ENCODE measurements around the gene ALDH1A2.

- TF ChIP-seq CTCF (IDR thresholded peaks at IDR 0.05) (no peak), POLR2A (IDR thresholded peaks at IDR 0.05) (no peak), EP300 (IDR thresholded peaks at IDR 0.05) (no peak)
These were observed 161.9 kb downstream of the ALDH1A2 start for GRCh38 chr15:57903626-57904025.

Data from sigmoid colon (tissue), 4 donors.